ENCODE results near the gene BCL7A. TPM values are rescaled to one million over a fixed set of nuclear protein-coding genes. Genes with fewer than 3 reads are reported as not detected.

BCL7A gene
- polyA plus RNA-seq, 3 donors, result 0.34 to 0.79 (median 0.56) TPM

DNA sequence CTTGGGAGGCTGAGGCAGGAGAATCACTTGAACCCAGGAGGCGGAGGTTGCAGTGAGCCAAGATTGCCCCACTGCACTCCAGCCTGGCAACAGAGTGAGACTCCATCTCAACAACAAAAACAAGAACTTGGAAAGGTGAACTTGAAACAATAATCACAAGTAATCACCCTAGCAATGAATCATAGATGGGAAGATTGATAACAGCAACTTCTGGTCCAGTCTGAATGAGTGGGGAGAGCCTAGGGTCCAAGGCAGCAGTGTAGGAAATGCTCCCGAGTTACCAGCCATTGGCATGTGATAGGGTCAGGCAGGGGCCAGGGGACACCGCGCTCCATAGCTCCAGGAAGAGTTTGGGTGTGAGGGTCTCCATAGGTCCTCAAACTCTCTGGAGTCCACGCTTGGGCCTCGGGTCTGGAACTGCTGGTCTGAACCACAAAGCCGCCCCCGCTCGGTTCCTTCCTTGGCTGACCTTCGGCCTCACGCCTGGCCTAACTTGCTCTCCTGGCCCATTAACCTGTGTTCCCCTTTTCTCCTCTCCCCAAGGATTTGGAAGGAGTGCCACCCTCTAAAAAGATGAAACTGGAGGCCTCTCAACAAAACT is 37.0 kb downstream of the BCL7A start:
- Mint-ChIP-seq H3K4me1 (peaks cover 14% of the 10 kb centered on the region), H3K36me3 (peaks cover 0 to 46% of the 10 kb centered on the region in 2 donors), H3K27me3 (ENCODE audit: low read depth in 3 of 3) (peaks cover 0 to 2% (median 0%) of the 10 kb centered on the region in 3 donors), H3K4me3 (no peak overlapping the region), H3K9me3 (no peaks in the 10 kb centered on the region), H3K27ac (no peak overlapping the region)
- H3K4me2 ChIP-seq (replicated peaks; ENCODE audit: extremely low read depth, low read length, poor library complexity, severe bottlenecking), result no peak overlapping the region
- peaks cover 13 to 14% of the 10 kb centered on the region in 2 donors for H3K4me1 ChIP-seq (ENCODE audit: control insufficient read depth in 1 of 2, insufficient read depth in 2 of 2, low read length in 2 of 2)
- H2AFZ ChIP-seq (ENCODE audit: insufficient read depth, low read depth, low read length, poor library complexity, severe bottlenecking), result no peak overlapping the region
- H3K9me3 ChIP-seq (replicated peaks in 1 of 2; ENCODE audit: control insufficient read depth in 1 of 2, insufficient read depth in 1 of 2, low read length in 2 of 2), result no peaks in the 10 kb centered on the region
- DNase-seq, result no peak
- H3K9ac ChIP-seq (ENCODE audit: insufficient read depth, low read length, poor library complexity, severe bottlenecking), result no peak overlapping the region
- H3K4me3 ChIP-seq (replicated peaks in 1 of 3; ENCODE audit: low read depth in 2 of 3, low read length in 3 of 3), result no peak overlapping the region
- no peaks in the 10 kb centered on the region for H3K36me3 ChIP-seq (replicated peaks in 1 of 2; ENCODE audit: control insufficient read depth in 1 of 2, insufficient read depth in 2 of 2, low read length in 2 of 2)
- intact Hi-C loops (cut with micrococcal nuclease), result no loop called here
- 96% methylated on average over 11 of the region's 11 CpGs for WGBS (ENCODE audit: insufficient coverage)
- H4K20me1 ChIP-seq (ENCODE audit: insufficient read depth, low read length), result no peaks in the 10 kb centered on the region
- H3K27ac ChIP-seq (ENCODE audit: low read depth in 1 of 2, low read length in 2 of 2), result no peak overlapping the region
- TF ChIP-seq, protein P1, sequence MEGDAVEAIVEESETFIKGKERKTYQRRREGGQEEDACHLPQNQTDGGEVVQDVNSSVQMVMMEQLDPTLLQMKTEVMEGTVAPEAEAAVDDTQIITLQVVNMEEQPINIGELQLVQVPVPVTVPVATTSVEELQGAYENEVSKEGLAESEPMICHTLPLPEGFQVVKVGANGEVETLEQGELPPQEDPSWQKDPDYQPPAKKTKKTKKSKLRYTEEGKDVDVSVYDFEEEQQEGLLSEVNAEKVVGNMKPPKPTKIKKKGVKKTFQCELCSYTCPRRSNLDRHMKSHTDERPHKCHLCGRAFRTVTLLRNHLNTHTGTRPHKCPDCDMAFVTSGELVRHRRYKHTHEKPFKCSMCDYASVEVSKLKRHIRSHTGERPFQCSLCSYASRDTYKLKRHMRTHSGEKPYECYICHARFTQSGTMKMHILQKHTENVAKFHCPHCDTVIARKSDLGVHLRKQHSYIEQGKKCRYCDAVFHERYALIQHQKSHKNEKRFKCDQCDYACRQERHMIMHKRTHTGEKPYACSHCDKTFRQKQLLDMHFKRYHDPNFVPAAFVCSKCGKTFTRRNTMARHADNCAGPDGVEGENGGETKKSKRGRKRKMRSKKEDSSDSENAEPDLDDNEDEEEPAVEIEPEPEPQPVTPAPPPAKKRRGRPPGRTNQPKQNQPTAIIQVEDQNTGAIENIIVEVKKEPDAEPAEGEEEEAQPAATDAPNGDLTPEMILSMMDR (IDR thresholded peaks at IDR 0.05), result no peak
- H3K27me3 ChIP-seq (ENCODE audit: control insufficient read depth in 2 of 2, insufficient read depth in 2 of 2, low read length in 2 of 2), result no peaks in the 10 kb centered on the region
- no peaks in the 10 kb centered on the region for H3K79me2 ChIP-seq (ENCODE audit: insufficient read depth, low read length)

DNA sequence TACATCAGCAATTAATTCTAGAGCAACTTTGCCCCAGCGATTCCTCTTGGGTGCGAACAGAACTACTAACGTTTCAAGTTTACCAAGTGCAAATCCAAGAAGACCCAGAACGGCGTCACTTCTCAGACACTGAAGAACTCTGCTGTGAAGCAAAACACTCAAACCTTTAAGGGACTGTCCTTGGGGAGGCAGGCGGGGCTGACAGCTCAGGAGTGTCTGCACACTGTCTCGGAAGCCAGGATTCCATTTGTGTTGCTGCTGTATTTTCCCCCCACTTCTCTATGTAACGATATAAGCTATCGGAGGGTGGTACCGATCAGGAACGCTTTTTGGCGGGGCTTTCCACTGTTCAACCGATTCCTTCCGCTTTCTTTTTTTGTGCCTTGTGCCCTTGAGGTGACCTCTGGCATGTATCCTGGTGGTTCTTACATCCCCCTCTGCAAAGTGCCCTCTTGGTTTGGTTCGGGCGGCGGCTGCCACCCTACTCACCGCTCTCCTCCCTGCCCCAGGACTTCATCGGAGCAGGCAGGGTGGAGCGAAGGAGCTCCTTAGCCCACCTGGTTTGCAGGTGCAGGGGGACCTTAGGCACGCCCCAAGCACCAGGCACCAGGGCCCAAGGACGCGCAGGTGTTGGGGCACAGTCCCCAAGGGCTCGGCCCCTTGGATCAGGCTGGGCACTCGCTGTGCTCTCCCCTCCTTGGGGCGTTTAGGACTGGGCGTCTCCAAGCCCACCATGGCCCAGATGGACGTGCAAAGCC is 37.7 kb downstream of the BCL7A start:
- no peak overlapping the region for H3K9ac ChIP-seq (ENCODE audit: insufficient read depth, low read length, poor library complexity, severe bottlenecking)
- no peak overlapping the region for H3K27ac ChIP-seq (ENCODE audit: low read depth in 1 of 2, low read length in 2 of 2)
- Mint-ChIP-seq H3K4me3 (no peak overlapping the region), H3K27me3 (ENCODE audit: low read depth in 3 of 3) (peaks cover 0 to 2% (median 1%) of the 10 kb centered on the region in 3 donors), H3K4me1 (peaks cover 21% of the 10 kb centered on the region), H3K27ac (peak overlapping the region in 1 of 7 donors; percentile 50), H3K36me3 (peaks cover 0 to 46% of the 10 kb centered on the region in 2 donors), H3K9me3 (no peaks in the 10 kb centered on the region)
- H3K4me3 ChIP-seq (replicated peaks in 1 of 3; ENCODE audit: low read depth in 2 of 3, low read length in 3 of 3), result no peak overlapping the region
- H4K20me1 ChIP-seq (ENCODE audit: insufficient read depth, low read length), result no peaks in the 10 kb centered on the region
- H3K36me3 ChIP-seq (replicated peaks in 1 of 2; ENCODE audit: control insufficient read depth in 1 of 2, insufficient read depth in 2 of 2, low read length in 2 of 2), result no peaks in the 10 kb centered on the region
- intact Hi-C loops (cut with micrococcal nuclease), result no loop called here
- no peak overlapping the region for H2AFZ ChIP-seq (ENCODE audit: insufficient read depth, low read depth, low read length, poor library complexity, severe bottlenecking)
- no peak overlapping the region for H3K4me2 ChIP-seq (replicated peaks; ENCODE audit: extremely low read depth, low read length, poor library complexity, severe bottlenecking)
- no peaks in the 10 kb centered on the region for H3K9me3 ChIP-seq (replicated peaks in 1 of 2; ENCODE audit: control insufficient read depth in 1 of 2, insufficient read depth in 1 of 2, low read length in 2 of 2)
- no peaks in the 10 kb centered on the region for H3K27me3 ChIP-seq (ENCODE audit: control insufficient read depth in 2 of 2, insufficient read depth in 2 of 2, low read length in 2 of 2)
- 97% methylated on average over 25 of the region's 28 CpGs for WGBS (ENCODE audit: insufficient coverage)
- TF ChIP-seq, protein P1 (IDR thresholded peaks at IDR 0.05), result no peak
- H3K79me2 ChIP-seq (ENCODE audit: insufficient read depth, low read length), result no peaks in the 10 kb centered on the region
- H3K4me1 ChIP-seq (ENCODE audit: control insufficient read depth in 1 of 2, insufficient read depth in 2 of 2, low read length in 2 of 2), result peaks cover 20 to 21% of the 10 kb centered on the region in 2 donors
- no peak for DNase-seq

Data from CD14-positive monocyte (primary cell).